Neural cell (in vitro differentiated cells): ENCODE results near the gene UGT1A1. TPM values are rescaled to one million over a fixed set of nuclear protein-coding genes. Genes with fewer than 3 reads are reported as not detected.

Experiments
- H2AFZ ChIP-seq: fragments of 200-600, 300-800 bp; sonication (generic), shearing (Covaris generic); 2 replicates; pipeline ENCODE4 v1.6.0; 2014; ENCODE audit warnings: low read depth, mild to moderate bottlenecking, antibody characterized with exemption, low read length, moderate library complexity
- H3F3A ChIP-seq: fragments of 200-600 bp; shearing (Covaris generic); 2 replicates; pipeline ENCODE4 v1.6.1; 2016; ENCODE audit warnings: mild to moderate bottlenecking, moderate library complexity, mixed read lengths, antibody characterized with exemption, low read length; ENCODE audit not compliant: insufficient read depth, poor library complexity, severe bottlenecking
- H3K27ac ChIP-seq: fragments of 200-600, 300-800 bp; sonication (generic), shearing (Covaris generic); 2 replicates; pipeline ENCODE4 v1.5.1; 2014; ENCODE audit warnings: mild to moderate bottlenecking, low read length, moderate library complexity
- H3K27me3 ChIP-seq: fragments of 300-800, 200-600 bp; sonication (generic), shearing (Covaris generic); 2 replicates; pipeline ENCODE4 v1.6.0; 2014; ENCODE audit warnings: mild to moderate bottlenecking, low read depth, low read length, moderate library complexity; ENCODE audit not compliant: insufficient read depth
- H3K36me3 ChIP-seq: fragments of 300-800, 200-600 bp; sonication (generic), shearing (Covaris generic); 2 replicates; pipeline ENCODE4 v1.5.1; 2014; ENCODE audit warnings: mild to moderate bottlenecking, antibody characterized with exemption, low read length, moderate library complexity; ENCODE audit not compliant: insufficient read depth
- H3K4me2 ChIP-seq: fragments of 300-800, 200-600 bp; sonication (generic), shearing (Covaris generic); 2 replicates; pipeline ENCODE4 v1.6.0; 2014; ENCODE audit warnings: mild to moderate bottlenecking, low read length
- H3K4me3 ChIP-seq: fragments of 300-800, 200-600 bp; sonication (generic), shearing (Covaris generic); 2 replicates; pipeline ENCODE4 v1.5.1; 2014; ENCODE audit warnings: mild to moderate bottlenecking, low read length, moderate library complexity
- H3K79me2 ChIP-seq: fragments of 200-600 bp; shearing (Covaris generic); replicated peaks from 2 replicates; pipeline ENCODE4 v1.6.0; 2014; ENCODE audit warnings: mild to moderate bottlenecking, low read length, moderate library complexity; ENCODE audit not compliant: insufficient read depth
- H3K9ac ChIP-seq: fragments of 300-800, 200-600 bp; sonication (generic), shearing (Covaris generic); 2 replicates; pipeline ENCODE4 v1.6.1; 2016; ENCODE audit warnings: mild to moderate bottlenecking, low read length, mixed read lengths
- H3K9me2 ChIP-seq: fragments of 200-600 bp; shearing (Covaris generic); 2 replicates; pipeline ENCODE4 v1.6.1; 2016; ENCODE audit warnings: mild to moderate bottlenecking, low read length, mixed read lengths; ENCODE audit not compliant: insufficient read depth
- H3K9me3 ChIP-seq: fragments of 200-600, 300-800 bp; sonication (generic), shearing (Covaris generic); 2 replicates; pipeline ENCODE4 v1.6.1; 2016; ENCODE audit warnings: mild to moderate bottlenecking, mixed run types, low read length, moderate library complexity, mixed read lengths
- H4K20me1 ChIP-seq: fragments of 200-600 bp; shearing (Covaris generic); 2 replicates; pipeline ENCODE4 v1.6.1; 2016; ENCODE audit warnings: mild to moderate bottlenecking, mixed run types; ENCODE audit not compliant: insufficient read depth
- EP300 ChIP-seq: fragments of 450-650 bp; conservative IDR thresholded peaks from 2 replicates; pipeline ENCODE4 v1.6.1; 2014; ENCODE audit warnings: antibody characterized with exemption, mild to moderate bottlenecking, moderate library complexity; ENCODE audit not compliant: poor library complexity, severe bottlenecking
- EZH2 ChIP-seq: fragments of 200-600, 300-800 bp; shearing (Covaris generic), sonication (generic); IDR thresholded peaks from 2 replicates; pipeline ENCODE4 v1.6.1; 2014; ENCODE audit warnings: antibody characterized with exemption, low read length, borderline replicate concordance, mild to moderate bottlenecking; ENCODE audit not compliant: insufficient read depth, poor library complexity, severe bottlenecking
- MXI1 ChIP-seq: fragments of 450-650 bp; conservative IDR thresholded peaks from 2 replicates; pipeline ENCODE4 v1.6.1; 2014; ENCODE audit warnings: antibody characterized with exemption, mild to moderate bottlenecking; ENCODE audit not compliant: poor library complexity, severe bottlenecking
- POLR2AphosphoS5 ChIP-seq: IDR thresholded peaks from 2 replicates; pipeline ENCODE4 v1.6.1; 2012
- RAD21 ChIP-seq: fragments of 450-650 bp; conservative IDR thresholded peaks from 2 replicates; pipeline ENCODE4 v1.6.1; 2014; ENCODE audit warnings: antibody characterized with exemption, mild to moderate bottlenecking, moderate library complexity
- SMC3 ChIP-seq: fragments of 450-650 bp; conservative IDR thresholded peaks from 2 replicates; pipeline ENCODE4 v1.6.1; 2014; ENCODE audit warnings: antibody characterized with exemption, mild to moderate bottlenecking, moderate library complexity; ENCODE audit not compliant: poor library complexity
- TAF1 ChIP-seq: IDR thresholded peaks from 2 replicates; pipeline ENCODE4 v1.6.1; 2012; ENCODE audit warnings: low read depth
- polyA plus RNA-seq: library from polyadenylated mRNA; depleted of rRNA; stranded (reverse); fragments of >200 nt; gene quantifications from 2 replicates; pipeline ENCODE4 v1.2.3, GENCODE V29; 2014
- TF ChIP-seq, protein P1 (sequence below): fragments of 450-650 bp; IDR thresholded peaks from 2 replicates; pipeline ENCODE4 v1.5.1; 2014; ENCODE audit warnings: antibody characterized with exemption, mild to moderate bottlenecking, moderate library complexity; ENCODE audit not compliant: poor library complexity, severe bottlenecking
- TF ChIP-seq, protein P2 (sequence below): IDR thresholded peaks from 2 replicates; pipeline ENCODE4 v1.6.1; 2012; ENCODE audit warnings: borderline replicate concordance

UGT1A1 gene
- polyA plus RNA-seq, 1 donor from 2014 or later: not detected

DNA sequence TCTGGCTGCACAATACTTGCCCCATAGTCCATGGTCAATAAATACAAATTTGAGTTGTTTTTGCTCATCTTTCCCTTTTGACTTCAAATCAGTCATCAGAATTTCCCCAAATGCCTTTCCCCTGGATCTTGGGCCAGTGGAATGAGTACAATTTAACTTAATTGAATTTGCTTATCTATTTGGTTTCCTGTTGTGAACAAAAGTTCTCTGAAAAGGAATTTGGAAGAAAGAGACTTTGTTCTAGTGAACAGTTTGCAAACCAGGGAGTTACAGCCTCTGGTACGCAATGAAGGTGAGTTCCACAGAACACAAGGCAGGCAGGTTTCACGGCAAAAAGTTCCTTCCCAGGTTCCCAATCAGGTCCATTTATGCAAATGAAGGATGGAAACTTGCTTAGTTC lies 1.2 kb upstream of the UGT1A1 start:
- no peaks in the 10 kb centered on the region for H3F3A ChIP-seq
- no peaks in the 10 kb centered on the region for H3K9me3 ChIP-seq
- H3K79me2 ChIP-seq: no peaks in the 10 kb centered on the region
- no peaks in the 10 kb centered on the region for H3K27me3 ChIP-seq
- H3K4me3 ChIP-seq: no peak overlapping the region
- H3K36me3 ChIP-seq: no peaks in the 10 kb centered on the region
- H2AFZ ChIP-seq: no peak overlapping the region
- no peaks in the 10 kb centered on the region for H4K20me1 ChIP-seq
- no peaks in the 10 kb centered on the region for H3K9me2 ChIP-seq
- no peak overlapping the region for H3K4me2 ChIP-seq
- H3K9ac ChIP-seq: no peak overlapping the region
- TF ChIP-seq, protein P1, sequence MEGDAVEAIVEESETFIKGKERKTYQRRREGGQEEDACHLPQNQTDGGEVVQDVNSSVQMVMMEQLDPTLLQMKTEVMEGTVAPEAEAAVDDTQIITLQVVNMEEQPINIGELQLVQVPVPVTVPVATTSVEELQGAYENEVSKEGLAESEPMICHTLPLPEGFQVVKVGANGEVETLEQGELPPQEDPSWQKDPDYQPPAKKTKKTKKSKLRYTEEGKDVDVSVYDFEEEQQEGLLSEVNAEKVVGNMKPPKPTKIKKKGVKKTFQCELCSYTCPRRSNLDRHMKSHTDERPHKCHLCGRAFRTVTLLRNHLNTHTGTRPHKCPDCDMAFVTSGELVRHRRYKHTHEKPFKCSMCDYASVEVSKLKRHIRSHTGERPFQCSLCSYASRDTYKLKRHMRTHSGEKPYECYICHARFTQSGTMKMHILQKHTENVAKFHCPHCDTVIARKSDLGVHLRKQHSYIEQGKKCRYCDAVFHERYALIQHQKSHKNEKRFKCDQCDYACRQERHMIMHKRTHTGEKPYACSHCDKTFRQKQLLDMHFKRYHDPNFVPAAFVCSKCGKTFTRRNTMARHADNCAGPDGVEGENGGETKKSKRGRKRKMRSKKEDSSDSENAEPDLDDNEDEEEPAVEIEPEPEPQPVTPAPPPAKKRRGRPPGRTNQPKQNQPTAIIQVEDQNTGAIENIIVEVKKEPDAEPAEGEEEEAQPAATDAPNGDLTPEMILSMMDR: no peak
- no peak for TF ChIP-seq EZH2
- no peak for TF ChIP-seq RAD21
- TF ChIP-seq MXI1: no peak
- no peak for TF ChIP-seq POLR2AphosphoS5
- TF ChIP-seq EP300: no peak
- H3K27ac ChIP-seq: no peak overlapping the region

DNA sequence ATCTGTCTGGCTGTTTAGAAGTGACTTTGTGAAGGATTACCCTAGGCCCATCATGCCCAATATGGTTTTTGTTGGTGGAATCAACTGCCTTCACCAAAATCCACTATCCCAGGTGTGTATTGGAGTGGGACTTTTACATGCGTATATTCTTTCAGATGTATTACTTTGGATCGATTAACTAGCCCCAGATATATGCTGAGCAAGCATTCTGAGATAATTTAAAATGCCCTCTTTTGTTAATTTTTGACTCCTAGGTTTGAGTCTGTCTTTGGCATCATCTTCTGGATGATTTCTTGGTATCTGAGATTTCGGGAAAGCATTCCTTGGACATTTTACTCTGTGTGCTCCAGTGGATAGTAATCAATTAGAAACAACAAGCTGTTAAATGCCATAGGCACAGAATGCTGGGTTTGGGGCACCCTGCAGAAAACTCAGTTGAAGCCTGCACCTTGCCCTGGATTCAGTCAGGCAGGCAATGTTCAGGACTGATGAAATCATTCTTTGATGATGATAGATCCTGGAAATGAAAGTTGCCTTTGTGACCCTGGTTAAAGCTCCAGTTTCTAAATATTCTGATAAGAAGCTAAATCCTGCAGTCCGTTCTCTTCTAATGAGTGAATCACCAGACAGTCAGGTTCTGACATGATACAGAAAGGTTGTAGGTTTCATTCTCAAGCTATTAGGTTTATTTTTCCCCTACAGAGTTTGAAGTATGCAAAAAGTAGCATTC lies 1.1 kb downstream of the UGT1A1 start:
- H3K9me2 ChIP-seq: no peaks in the 10 kb centered on the region
- no peak overlapping the region for H3K9ac ChIP-seq
- no peaks in the 10 kb centered on the region for H4K20me1 ChIP-seq
- H3K27ac ChIP-seq: no peak overlapping the region
- no peaks in the 10 kb centered on the region for H3K36me3 ChIP-seq
- H3F3A ChIP-seq: no peaks in the 10 kb centered on the region
- H3K4me3 ChIP-seq: no peak overlapping the region
- H3K9me3 ChIP-seq: no peaks in the 10 kb centered on the region
- H2AFZ ChIP-seq: no peak overlapping the region
- no peak overlapping the region for H3K4me2 ChIP-seq
- TF ChIP-seq EP300: no peak
- TF ChIP-seq, protein P1: no peak
- no peak for TF ChIP-seq EZH2
- TF ChIP-seq SMC3: no peak
- no peaks in the 10 kb centered on the region for H3K79me2 ChIP-seq
- no peaks in the 10 kb centered on the region for H3K27me3 ChIP-seq

DNA sequence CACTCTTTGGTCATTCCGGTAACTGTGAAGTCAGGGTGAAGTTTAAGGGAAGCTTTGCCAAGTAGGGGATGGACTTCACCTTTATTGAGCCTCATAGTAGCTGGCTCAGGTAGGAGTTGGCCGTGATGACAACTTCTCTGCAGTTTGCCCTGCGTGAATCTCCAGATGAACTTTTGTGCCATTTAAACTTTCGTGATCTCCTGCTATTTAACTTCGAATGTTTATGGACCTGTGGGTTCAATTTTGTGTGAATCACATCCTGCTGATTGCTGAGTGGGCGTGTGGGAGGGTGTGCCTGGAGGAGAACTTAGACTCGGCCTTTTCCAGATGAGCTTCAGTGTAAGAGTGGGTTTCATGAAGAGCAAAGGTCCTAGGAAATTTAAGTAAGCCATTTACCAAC lies 4.2 kb downstream of the UGT1A1 start:
- Histone ChIP-seq H3F3A (no peaks in the 10 kb centered on the region), H3K9me3 (no peaks in the 10 kb centered on the region), H3K9me2 (no peaks in the 10 kb centered on the region), H2AFZ (no peak overlapping the region), H3K4me2 (no peak overlapping the region), H3K9ac (no peak overlapping the region), H3K36me3 (no peaks in the 10 kb centered on the region), H3K4me3 (no peak overlapping the region), H3K79me2 (no peaks in the 10 kb centered on the region), H3K27me3 (no peaks in the 10 kb centered on the region), H3K27ac (no peak overlapping the region), H4K20me1 (no peaks in the 10 kb centered on the region)
- TF ChIP-seq SMC3 (no peak), POLR2AphosphoS5 (no peak), TAF1 (no peak), EP300 (no peak), EZH2 (no peak), MXI1 (no peak), RAD21 (no peak)
- TF ChIP-seq, protein P1: no peak
- TF ChIP-seq, protein P2, sequence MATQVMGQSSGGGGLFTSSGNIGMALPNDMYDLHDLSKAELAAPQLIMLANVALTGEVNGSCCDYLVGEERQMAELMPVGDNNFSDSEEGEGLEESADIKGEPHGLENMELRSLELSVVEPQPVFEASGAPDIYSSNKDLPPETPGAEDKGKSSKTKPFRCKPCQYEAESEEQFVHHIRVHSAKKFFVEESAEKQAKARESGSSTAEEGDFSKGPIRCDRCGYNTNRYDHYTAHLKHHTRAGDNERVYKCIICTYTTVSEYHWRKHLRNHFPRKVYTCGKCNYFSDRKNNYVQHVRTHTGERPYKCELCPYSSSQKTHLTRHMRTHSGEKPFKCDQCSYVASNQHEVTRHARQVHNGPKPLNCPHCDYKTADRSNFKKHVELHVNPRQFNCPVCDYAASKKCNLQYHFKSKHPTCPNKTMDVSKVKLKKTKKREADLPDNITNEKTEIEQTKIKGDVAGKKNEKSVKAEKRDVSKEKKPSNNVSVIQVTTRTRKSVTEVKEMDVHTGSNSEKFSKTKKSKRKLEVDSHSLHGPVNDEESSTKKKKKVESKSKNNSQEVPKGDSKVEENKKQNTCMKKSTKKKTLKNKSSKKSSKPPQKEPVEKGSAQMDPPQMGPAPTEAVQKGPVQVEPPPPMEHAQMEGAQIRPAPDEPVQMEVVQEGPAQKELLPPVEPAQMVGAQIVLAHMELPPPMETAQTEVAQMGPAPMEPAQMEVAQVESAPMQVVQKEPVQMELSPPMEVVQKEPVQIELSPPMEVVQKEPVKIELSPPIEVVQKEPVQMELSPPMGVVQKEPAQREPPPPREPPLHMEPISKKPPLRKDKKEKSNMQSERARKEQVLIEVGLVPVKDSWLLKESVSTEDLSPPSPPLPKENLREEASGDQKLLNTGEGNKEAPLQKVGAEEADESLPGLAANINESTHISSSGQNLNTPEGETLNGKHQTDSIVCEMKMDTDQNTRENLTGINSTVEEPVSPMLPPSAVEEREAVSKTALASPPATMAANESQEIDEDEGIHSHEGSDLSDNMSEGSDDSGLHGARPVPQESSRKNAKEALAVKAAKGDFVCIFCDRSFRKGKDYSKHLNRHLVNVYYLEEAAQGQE: no peak
